ENCODE measurements around the gene STXBP5. TPM values are rescaled to one million over a fixed set of nuclear protein-coding genes. Genes with fewer than 3 reads are reported as not detected.

Gene STXBP5
- total RNA-seq, 1 experiment from 2014 or later, result 15.1 TPM

- DNase-seq (ENCODE audit: low spot score), result peak; percentile 30
These were observed 83.7 kb downstream of the STXBP5 start for GRCh38 chr6:147287869-147288271.

GRCh38 chr6:147297124-147297523 is 92.9 kb downstream of the STXBP5 start:
- no peak for DNase-seq (ENCODE audit: low spot score)

- no peak for DNase-seq (ENCODE audit: low spot score)
These were observed 93.6 kb downstream of the STXBP5 start for GRCh38 chr6:147297663-147298316.

- DNase-seq (ENCODE audit: low spot score), result peak; percentile 17
These were observed 94.2 kb downstream of the STXBP5 start for GRCh38 chr6:147298461-147298860.

- DNase-seq (ENCODE audit: low spot score), result no peak
These were observed 94.8 kb downstream of the STXBP5 start for GRCh38 chr6:147299035-147299434.

- no peak for DNase-seq (ENCODE audit: low spot score)
These were observed 96.9 kb downstream of the STXBP5 start for GRCh38 chr6:147301070-147301469.

GRCh38 chr6:147304016-147304415 is 99.8 kb downstream of the STXBP5 start:
- DNase-seq (ENCODE audit: low spot score), result no peak

- DNase-seq (ENCODE audit: low spot score), result no peak
These were observed 106.3 kb downstream of the STXBP5 start for GRCh38 chr6:147310521-147310920.

- DNase-seq (ENCODE audit: low spot score), result no peak
These were observed 107.0 kb downstream of the STXBP5 start for GRCh38 chr6:147311218-147311617.

GRCh38 chr6:147321260-147321659 is 117.0 kb downstream of the STXBP5 start:
- DNase-seq (ENCODE audit: low spot score), result no peak

- no peak for DNase-seq (ENCODE audit: low spot score)
These were observed 118.3 kb downstream of the STXBP5 start for GRCh38 chr6:147322299-147323162.

GRCh38 chr6:147325557-147325956 is 121.3 kb downstream of the STXBP5 start:
- no peak for DNase-seq (ENCODE audit: low spot score)

GRCh38 chr6:147331401-147331800 is 127.2 kb downstream of the STXBP5 start:
- no peak for DNase-seq (ENCODE audit: low spot score)

- DNase-seq (ENCODE audit: low spot score), result no peak
These were observed 133.7 kb downstream of the STXBP5 start for GRCh38 chr6:147337921-147338320.

GRCh38 chr6:147341486-147341885 is 137.3 kb downstream of the STXBP5 start:
- DNase-seq (ENCODE audit: low spot score), result peak; percentile 47

GRCh38 chr6:147345902-147346301 is 141.7 kb downstream of the STXBP5 start:
- no peak for DNase-seq (ENCODE audit: low spot score)

GRCh38 chr6:147347179-147347881 is 143.1 kb downstream of the STXBP5 start:
- no peak for DNase-seq (ENCODE audit: low spot score)

- DNase-seq (ENCODE audit: low spot score), result peak; percentile 61
These were observed 143.8 kb downstream of the STXBP5 start for GRCh38 chr6:147347882-147348575.

- no peak for DNase-seq (ENCODE audit: low spot score)
These were observed 157.2 kb downstream of the STXBP5 start for GRCh38 chr6:147361311-147361981.

GRCh38 chr6:147366290-147366689 is 162.1 kb downstream of the STXBP5 start:
- DNase-seq (ENCODE audit: low spot score), result no peak

GRCh38 chr6:147371325-147371724 is 167.1 kb downstream of the STXBP5 start:
- DNase-seq (ENCODE audit: low spot score), result no peak

Measured in HT-29 (cell line).